Endodermal cell (in vitro differentiated cells): ENCODE results near the gene GFRA4. TPM values are rescaled to one million over a fixed set of nuclear protein-coding genes. Genes with fewer than 3 reads are reported as not detected.

Experiments used
- DNase-seq: peaks from one replicate; pipeline ENCODE4 v3.0.0-alpha.2; 2017
- H3K27ac ChIP-seq: 2 replicates; pipeline ENCODE4 v1.5.1; 2013; ENCODE audit warnings: mild to moderate bottlenecking, low read depth, low read length, moderate library complexity
- H3K27me3 ChIP-seq: 2 replicates; pipeline ENCODE4 v1.6.1; 2013; ENCODE audit warnings: mild to moderate bottlenecking, low read length, moderate library complexity; ENCODE audit not compliant: insufficient read depth, control insufficient read depth, poor library complexity, severe bottlenecking
- H3K36me3 ChIP-seq: 2 replicates; pipeline ENCODE4 v1.7.0; 2013; ENCODE audit warnings: mild to moderate bottlenecking, low read length, moderate library complexity; ENCODE audit not compliant: control insufficient read depth, insufficient read depth
- H3K4me1 ChIP-seq: one replicate; pipeline ENCODE4 v1.7.0; 2013; ENCODE audit warnings: low read length; ENCODE audit not compliant: control insufficient read depth, insufficient read depth
- H3K4me3 ChIP-seq: 2 replicates; pipeline ENCODE4 v1.5.1; 2013; ENCODE audit warnings: mild to moderate bottlenecking, low read length, moderate library complexity
- H3K9ac ChIP-seq: 2 replicates; pipeline ENCODE4 v1.6.1; 2013; ENCODE audit warnings: mild to moderate bottlenecking, low read length, moderate library complexity; ENCODE audit not compliant: poor library complexity, severe bottlenecking; ENCODE audit errors: extremely low read depth
- H3K9me3 ChIP-seq: 2 replicates; pipeline ENCODE4 v1.6.1; 2013; ENCODE audit warnings: mild to moderate bottlenecking, low read length, moderate library complexity; ENCODE audit not compliant: control insufficient read depth
- H3K27ac Mint-ChIP-seq: 2 replicates; pipeline ENCODE4 v1.8.0; 2020; ENCODE audit warnings: mixed read lengths
- H3K27me3 Mint-ChIP-seq: 2 replicates; pipeline ENCODE4 v1.8.0; 2021; ENCODE audit warnings: mild to moderate bottlenecking, mixed read lengths; ENCODE audit not compliant: insufficient read depth
- H3K36me3 Mint-ChIP-seq: 2 replicates; pipeline ENCODE4 v1.8.0; 2020; ENCODE audit warnings: low read depth, mixed read lengths
- H3K4me1 Mint-ChIP-seq: 2 replicates; pipeline ENCODE4 v1.8.0; 2020; ENCODE audit warnings: mixed read lengths
- H3K4me3 Mint-ChIP-seq: 2 replicates; pipeline ENCODE4 v1.8.0; 2020; ENCODE audit warnings: mild to moderate bottlenecking, moderate library complexity, mixed read lengths
- H3K9me3 Mint-ChIP-seq: 2 replicates; pipeline ENCODE4 v1.8.0; 2020; ENCODE audit warnings: mild to moderate bottlenecking, mixed read lengths
- WGBS, 2 experiments: methylation state at CpG; one replicate each; pipeline versions ENCODE4 v1.1.5 to v1.1.7; 2013; ENCODE audit warnings: missing lambda C conversion rate in 2 of 2, mixed read lengths in 1 of 2; ENCODE audit not compliant: insufficient coverage in 1 of 2, insufficient read length in 1 of 2; 5-methylcytosine and 5-hydroxymethylcytosine counted together
- total RNA-seq, 2 donors: library from RNA; stranded (reverse); fragmentation: NEBNext Ultra II Directional in 1 of 2; extraction: Animal tissue kit (Norgen Biotek cat#: 25700) in 1 of 2; gene quantifications; 2 replicates in 1 of 2; 3 replicates in 1 of 2; pipeline ENCODE4 v1.2.1, GENCODE V29; 2021
- TF ChIP-seq, protein P1 (sequence below): fragments of 200-600 bp; sonication (generic); conservative IDR thresholded peaks from 2 replicates; pipeline ENCODE4 v1.5.0; 2021; ENCODE audit warnings: antibody characterized with exemption, mild to moderate bottlenecking

Gene GFRA4
- total RNA-seq, 2 donors from 2014 or later = not detected

DNA sequence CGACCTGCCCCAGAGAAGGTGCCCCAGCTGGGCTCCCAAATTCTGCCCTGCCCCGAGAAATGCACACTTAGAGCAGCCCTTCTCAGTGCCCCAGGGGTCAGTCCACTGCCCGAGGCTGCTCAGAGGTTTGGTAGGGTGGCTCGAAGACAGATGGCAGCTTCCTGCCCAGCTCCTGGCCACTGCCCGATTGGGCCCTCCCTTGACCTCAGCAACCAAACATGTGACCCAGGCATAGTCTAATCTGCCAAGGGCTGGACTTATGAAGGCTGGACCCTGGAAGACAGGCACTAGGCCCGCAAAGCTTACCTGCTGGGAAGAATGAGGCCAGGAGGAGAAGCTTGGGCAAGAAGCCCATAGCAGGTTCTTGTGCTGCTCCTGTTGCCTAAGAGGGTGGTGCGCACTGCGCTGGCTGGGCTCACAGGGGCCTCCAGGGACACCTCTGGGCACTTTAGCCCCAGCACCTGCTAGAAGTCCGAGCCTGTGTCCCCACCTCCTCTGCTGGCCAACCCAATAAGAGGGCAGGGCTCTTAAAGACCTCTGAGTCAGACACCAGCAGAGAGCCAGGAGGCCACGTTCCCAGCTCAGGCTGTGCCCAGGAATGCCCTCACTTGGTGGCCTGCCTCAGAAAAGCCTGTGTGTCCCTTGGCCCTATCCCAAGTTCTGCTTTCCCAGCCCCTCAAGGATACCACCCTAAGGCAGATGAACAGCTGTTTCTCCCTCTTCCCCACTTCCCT, 43.7 kb upstream of the GFRA4 start:
- WGBS, 2 experiments = 86 to 90% methylated on average over 2 to 10 of the region's 10 CpGs
- Histone ChIP-seq H3K4me3 (no peak overlapping the region), H3K27me3 (no peaks in the 10 kb centered on the region)

GRCh38 chr20:3705970-3706739, 43.0 kb upstream of the GFRA4 start:
- no peak overlapping the region for H3K9ac ChIP-seq
- H3K27ac ChIP-seq = no peak overlapping the region
- 92% methylated on average over 13 to 31 of the region's 31 CpGs for WGBS, 2 experiments
- Mint-ChIP-seq H3K27me3 (peaks cover 2% of the 10 kb centered on the region), H3K4me3 (no peak overlapping the region), H3K36me3 (no peaks in the 10 kb centered on the region), H3K27ac (peak overlapping the region; percentile 17), H3K9me3 (no peaks in the 10 kb centered on the region), H3K4me1 (no peaks in the 10 kb centered on the region)
- DNase-seq = no peak
- no peaks in the 10 kb centered on the region for H3K4me1 ChIP-seq
- H3K4me3 ChIP-seq = no peak overlapping the region
- H3K27me3 ChIP-seq = no peaks in the 10 kb centered on the region
- TF ChIP-seq, protein P1, sequence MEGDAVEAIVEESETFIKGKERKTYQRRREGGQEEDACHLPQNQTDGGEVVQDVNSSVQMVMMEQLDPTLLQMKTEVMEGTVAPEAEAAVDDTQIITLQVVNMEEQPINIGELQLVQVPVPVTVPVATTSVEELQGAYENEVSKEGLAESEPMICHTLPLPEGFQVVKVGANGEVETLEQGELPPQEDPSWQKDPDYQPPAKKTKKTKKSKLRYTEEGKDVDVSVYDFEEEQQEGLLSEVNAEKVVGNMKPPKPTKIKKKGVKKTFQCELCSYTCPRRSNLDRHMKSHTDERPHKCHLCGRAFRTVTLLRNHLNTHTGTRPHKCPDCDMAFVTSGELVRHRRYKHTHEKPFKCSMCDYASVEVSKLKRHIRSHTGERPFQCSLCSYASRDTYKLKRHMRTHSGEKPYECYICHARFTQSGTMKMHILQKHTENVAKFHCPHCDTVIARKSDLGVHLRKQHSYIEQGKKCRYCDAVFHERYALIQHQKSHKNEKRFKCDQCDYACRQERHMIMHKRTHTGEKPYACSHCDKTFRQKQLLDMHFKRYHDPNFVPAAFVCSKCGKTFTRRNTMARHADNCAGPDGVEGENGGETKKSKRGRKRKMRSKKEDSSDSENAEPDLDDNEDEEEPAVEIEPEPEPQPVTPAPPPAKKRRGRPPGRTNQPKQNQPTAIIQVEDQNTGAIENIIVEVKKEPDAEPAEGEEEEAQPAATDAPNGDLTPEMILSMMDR = no peak
- no peaks in the 10 kb centered on the region for H3K36me3 ChIP-seq
- no peaks in the 10 kb centered on the region for H3K9me3 ChIP-seq

More for the DNA sequence above, 43.7 kb upstream of the GFRA4 start:
- H3K4me1 ChIP-seq = no peaks in the 10 kb centered on the region
- DNase-seq = no peak
- no peaks in the 10 kb centered on the region for H3K36me3 Mint-ChIP-seq
- H3K9me3 ChIP-seq = no peaks in the 10 kb centered on the region
- H3K4me1 Mint-ChIP-seq = no peaks in the 10 kb centered on the region
- no peaks in the 10 kb centered on the region for H3K9me3 Mint-ChIP-seq
- no peak overlapping the region for H3K4me3 Mint-ChIP-seq
- peaks cover 2% of the 10 kb centered on the region for H3K27me3 Mint-ChIP-seq
- H3K9ac ChIP-seq = no peak overlapping the region
- H3K36me3 ChIP-seq = no peaks in the 10 kb centered on the region
- H3K27ac ChIP-seq = no peak overlapping the region
- TF ChIP-seq, protein P1 = no peak
- H3K27ac Mint-ChIP-seq = no peak overlapping the region

DNA sequence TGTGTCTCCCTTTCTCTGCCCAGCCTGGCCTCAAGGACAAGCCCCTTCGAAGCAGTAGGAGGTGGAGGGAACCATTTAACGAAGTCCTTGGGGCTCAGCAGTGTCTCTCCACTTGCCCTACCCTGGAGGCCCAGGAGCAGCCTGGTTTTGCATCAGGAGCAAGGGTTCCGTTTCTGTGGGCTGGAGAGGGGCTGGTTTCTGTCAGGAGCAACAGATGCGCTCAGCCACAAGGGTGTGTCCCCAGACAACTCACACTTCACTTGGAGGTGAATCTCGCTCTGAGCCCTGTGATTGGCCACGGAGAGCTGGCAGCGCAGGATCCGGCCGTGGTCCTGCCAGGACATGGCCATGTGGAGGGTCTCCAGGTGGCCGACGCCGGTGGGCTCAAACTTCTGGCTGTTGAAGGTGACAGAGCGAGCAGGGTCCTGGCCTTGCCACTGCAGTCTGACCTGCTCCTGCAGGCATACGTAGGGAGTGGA, 42.3 kb upstream of the GFRA4 start:
- Mint-ChIP-seq H3K36me3 (no peaks in the 10 kb centered on the region), H3K27me3 (peaks cover 2% of the 10 kb centered on the region), H3K9me3 (no peaks in the 10 kb centered on the region), H3K4me3 (no peak overlapping the region), H3K27ac (no peak overlapping the region), H3K4me1 (no peaks in the 10 kb centered on the region)
- Histone ChIP-seq H3K27ac (no peak overlapping the region), H3K4me3 (no peak overlapping the region), H3K9ac (no peak overlapping the region), H3K36me3 (no peaks in the 10 kb centered on the region), H3K27me3 (no peaks in the 10 kb centered on the region), H3K9me3 (no peaks in the 10 kb centered on the region), H3K4me1 (no peaks in the 10 kb centered on the region)
- WGBS, 2 experiments = 86 to 87% methylated on average over 12 to 14 of the region's 14 CpGs
- TF ChIP-seq, protein P1 = no peak
- DNase-seq = no peak
